ENCODE measurements around the gene ERC2. TPM values are rescaled to one million over a fixed set of nuclear protein-coding genes. Genes with fewer than 3 reads are reported as not detected.

Gene ERC2
- polyA plus RNA-seq, 3 donors: not detected

- no peaks in the 10 kb centered on the region for H3K9me3 ChIP-seq (replicated peaks in 1 of 2; ENCODE audit: control insufficient read depth in 1 of 2, insufficient read depth in 1 of 2, low read length in 2 of 2)
- H3K79me2 ChIP-seq (ENCODE audit: insufficient read depth, low read length): no peaks in the 10 kb centered on the region
- no peak overlapping the region for H3K9ac ChIP-seq (ENCODE audit: insufficient read depth, low read length, poor library complexity, severe bottlenecking)
- H3K4me3 Mint-ChIP-seq: no peak overlapping the region
- no peaks in the 10 kb centered on the region for H3K4me1 ChIP-seq (ENCODE audit: control insufficient read depth in 1 of 2, insufficient read depth in 2 of 2, low read length in 2 of 2)
- no peak overlapping the region for H3K4me3 ChIP-seq (replicated peaks in 1 of 3; ENCODE audit: low read depth in 2 of 3, low read length in 3 of 3)
- no peak overlapping the region for H3K27ac Mint-ChIP-seq
- peaks cover 0 to 7% (median 2%) of the 10 kb centered on the region in 7 donors for H3K9me3 Mint-ChIP-seq
- WGBS (ENCODE audit: insufficient coverage): 25% methylated on average over 2 of the region's 3 CpGs
- H3K4me2 ChIP-seq (replicated peaks; ENCODE audit: extremely low read depth, low read length, poor library complexity, severe bottlenecking): no peak overlapping the region
- H3K36me3 Mint-ChIP-seq: no peaks in the 10 kb centered on the region
- no peak overlapping the region for H3K27ac ChIP-seq (ENCODE audit: low read depth in 1 of 2, low read length in 2 of 2)
- H2AFZ ChIP-seq (ENCODE audit: insufficient read depth, low read depth, low read length, poor library complexity, severe bottlenecking): no peak overlapping the region
- no peaks in the 10 kb centered on the region for H3K36me3 ChIP-seq (replicated peaks in 1 of 2; ENCODE audit: control insufficient read depth in 1 of 2, insufficient read depth in 2 of 2, low read length in 2 of 2)
- no peak for DNase-seq
- TF ChIP-seq, protein P1, sequence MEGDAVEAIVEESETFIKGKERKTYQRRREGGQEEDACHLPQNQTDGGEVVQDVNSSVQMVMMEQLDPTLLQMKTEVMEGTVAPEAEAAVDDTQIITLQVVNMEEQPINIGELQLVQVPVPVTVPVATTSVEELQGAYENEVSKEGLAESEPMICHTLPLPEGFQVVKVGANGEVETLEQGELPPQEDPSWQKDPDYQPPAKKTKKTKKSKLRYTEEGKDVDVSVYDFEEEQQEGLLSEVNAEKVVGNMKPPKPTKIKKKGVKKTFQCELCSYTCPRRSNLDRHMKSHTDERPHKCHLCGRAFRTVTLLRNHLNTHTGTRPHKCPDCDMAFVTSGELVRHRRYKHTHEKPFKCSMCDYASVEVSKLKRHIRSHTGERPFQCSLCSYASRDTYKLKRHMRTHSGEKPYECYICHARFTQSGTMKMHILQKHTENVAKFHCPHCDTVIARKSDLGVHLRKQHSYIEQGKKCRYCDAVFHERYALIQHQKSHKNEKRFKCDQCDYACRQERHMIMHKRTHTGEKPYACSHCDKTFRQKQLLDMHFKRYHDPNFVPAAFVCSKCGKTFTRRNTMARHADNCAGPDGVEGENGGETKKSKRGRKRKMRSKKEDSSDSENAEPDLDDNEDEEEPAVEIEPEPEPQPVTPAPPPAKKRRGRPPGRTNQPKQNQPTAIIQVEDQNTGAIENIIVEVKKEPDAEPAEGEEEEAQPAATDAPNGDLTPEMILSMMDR (IDR thresholded peaks at IDR 0.05): no peak
- H3K27me3 Mint-ChIP-seq (ENCODE audit: low read depth in 3 of 3): peaks cover 2 to 13% (median 8%) of the 10 kb centered on the region in 3 donors
- H3K4me1 Mint-ChIP-seq: no peaks in the 10 kb centered on the region
- H3K27me3 ChIP-seq (ENCODE audit: control insufficient read depth in 2 of 2, insufficient read depth in 2 of 2, low read length in 2 of 2): no peaks in the 10 kb centered on the region
- intact Hi-C loops (cut with micrococcal nuclease): no loop called here
- H4K20me1 ChIP-seq (ENCODE audit: insufficient read depth, low read length): no peaks in the 10 kb centered on the region
Measured at GRCh38 chr3:55565521-55565920, 902.7 kb downstream of the ERC2 start.

- Histone ChIP-seq H3K9me3 (replicated peaks in 1 of 2; ENCODE audit: control insufficient read depth in 1 of 2, insufficient read depth in 1 of 2, low read length in 2 of 2) (no peaks in the 10 kb centered on the region), H4K20me1 (ENCODE audit: insufficient read depth, low read length) (no peaks in the 10 kb centered on the region), H3K4me2 (replicated peaks; ENCODE audit: extremely low read depth, low read length, poor library complexity, severe bottlenecking) (no peak overlapping the region), H3K27me3 (ENCODE audit: control insufficient read depth in 2 of 2, insufficient read depth in 2 of 2, low read length in 2 of 2) (no peaks in the 10 kb centered on the region), H3K9ac (ENCODE audit: insufficient read depth, low read length, poor library complexity, severe bottlenecking) (no peak overlapping the region), H3K27ac (ENCODE audit: low read depth in 1 of 2, low read length in 2 of 2) (no peak overlapping the region), H3K4me1 (ENCODE audit: control insufficient read depth in 1 of 2, insufficient read depth in 2 of 2, low read length in 2 of 2) (no peaks in the 10 kb centered on the region), H3K4me3 (replicated peaks in 1 of 3; ENCODE audit: low read depth in 2 of 3, low read length in 3 of 3) (no peak overlapping the region), H3K79me2 (ENCODE audit: insufficient read depth, low read length) (no peaks in the 10 kb centered on the region), H3K36me3 (replicated peaks in 1 of 2; ENCODE audit: control insufficient read depth in 1 of 2, insufficient read depth in 2 of 2, low read length in 2 of 2) (no peaks in the 10 kb centered on the region), H2AFZ (ENCODE audit: insufficient read depth, low read depth, low read length, poor library complexity, severe bottlenecking) (no peak overlapping the region)
- TF ChIP-seq, protein P1 (IDR thresholded peaks at IDR 0.05): no peak
- no peak overlapping the region for H3K4me3 Mint-ChIP-seq
- peaks cover 2 to 13% (median 7%) of the 10 kb centered on the region in 3 donors for H3K27me3 Mint-ChIP-seq (ENCODE audit: low read depth in 3 of 3)
- intact Hi-C loops (cut with micrococcal nuclease): no loop called here
- H3K27ac Mint-ChIP-seq: no peak overlapping the region
- no peaks in the 10 kb centered on the region for H3K36me3 Mint-ChIP-seq
- WGBS (ENCODE audit: insufficient coverage): 98% methylated on average over 4 of the region's 6 CpGs
- no peak for DNase-seq
- no peaks in the 10 kb centered on the region for H3K4me1 Mint-ChIP-seq
- H3K9me3 Mint-ChIP-seq: peaks cover 0 to 6% (median 2%) of the 10 kb centered on the region in 7 donors
Measured at GRCh38 chr3:55564726-55565125, 903.5 kb downstream of the ERC2 start.

All from CD14-positive monocyte (primary cell).